Cardiac muscle cell (in vitro differentiated cells and primary cell): ENCODE data around the gene DHRS9. TPM values are rescaled to one million over a fixed set of nuclear protein-coding genes. Genes with fewer than 3 reads are reported as not detected.
"Not testable (repeated sequence)": the region's sequence is repeated elsewhere in the genome, so short reads cannot be mapped to it uniquely, and the experiment has no call there.

Experiments used
- DNase-seq, 2 donors: peaks; one replicate each; pipeline versions ENCODE4 v3.0.0 to v3.0.0-alpha.2; 2010 to 2017; ENCODE audit warnings: low read depth in 1 of 2, low spot score in 1 of 2
- H3K27ac ChIP-seq: fragments of 200-600 bp; sonication (generic); 2 replicates; pipeline ENCODE4 v1.5.1; 2016
- H3K27me3 ChIP-seq: fragments of 200-600 bp; sonication (generic); 2 replicates; pipeline ENCODE4 v1.6.0; 2016; ENCODE audit warnings: control low read depth
- H3K36me3 ChIP-seq: fragments of 200-600 bp; sonication (generic); 2 replicates; pipeline ENCODE4 v1.5.1; 2016; ENCODE audit warnings: control low read depth
- H3K4me1 ChIP-seq: fragments of 200-600 bp; sonication (generic); 2 replicates; pipeline ENCODE4 v1.8.1; 2017; ENCODE audit warnings: low read depth, mild to moderate bottlenecking, mixed run types
- H3K4me3 ChIP-seq: fragments of 200-600 bp; sonication (generic); 2 replicates; pipeline ENCODE4 v1.5.1; 2016; ENCODE audit warnings: mild to moderate bottlenecking
- H3K9me3 ChIP-seq: fragments of 200-600 bp; sonication (generic); 2 replicates; pipeline ENCODE4 v1.5.1; 2017; ENCODE audit warnings: low read depth, mild to moderate bottlenecking, control low read depth
- polyA plus RNA-seq: library from polyadenylated mRNA; unstranded; fragments of >200 nt; fragmentation: Nextera tagmentation; extraction: Ambion mirVana; gene quantifications from 2 replicates; pipeline ENCODE4 v1.2.1, GENCODE V29; 2016
- total RNA-seq: library from RNA; depleted of rRNA; stranded (reverse); fragments of >200 nt; gene quantifications from 2 replicates; pipeline ENCODE4 v1.2.3, GENCODE V29; 2016
- TF ChIP-seq, protein P1 (sequence below): IDR thresholded peaks from 2 replicates; pipeline ENCODE4 v1.5.1; 2012; ENCODE audit warnings: low read depth, mild to moderate bottlenecking, low read length

DHRS9 gene
- total and polyA plus RNA-seq, 2 experiments from 2014 or later, result 1.4 TPM; not detected in 1

DNA sequence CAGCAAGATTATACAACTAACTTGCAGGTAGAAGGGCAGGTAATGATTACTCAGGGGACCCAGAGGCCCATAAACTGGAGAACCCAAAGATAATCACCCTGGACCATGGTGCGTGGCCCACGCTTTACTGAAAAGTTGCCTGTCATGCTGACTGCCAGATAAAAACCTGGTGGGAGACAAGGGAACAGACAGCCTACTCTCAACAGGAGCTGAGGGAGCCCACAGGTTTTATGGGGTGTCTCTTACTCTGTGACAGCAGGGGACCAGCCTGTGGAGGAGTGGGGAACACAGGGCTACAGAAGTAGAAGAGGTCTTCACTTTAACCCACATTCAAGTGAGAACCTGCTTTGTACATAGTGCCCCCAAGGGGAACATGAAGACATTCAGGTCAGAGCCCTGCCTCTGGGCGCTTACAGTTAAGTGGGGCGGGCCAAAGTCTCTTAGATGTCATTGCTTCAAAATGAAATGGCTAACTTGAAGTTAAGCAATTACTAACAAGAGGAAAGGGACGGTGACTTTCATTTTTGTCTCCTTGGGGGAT lies 60.4 kb downstream of the DHRS9 start:
- no peak overlapping the region for H3K27ac ChIP-seq
- TF ChIP-seq, protein P1, sequence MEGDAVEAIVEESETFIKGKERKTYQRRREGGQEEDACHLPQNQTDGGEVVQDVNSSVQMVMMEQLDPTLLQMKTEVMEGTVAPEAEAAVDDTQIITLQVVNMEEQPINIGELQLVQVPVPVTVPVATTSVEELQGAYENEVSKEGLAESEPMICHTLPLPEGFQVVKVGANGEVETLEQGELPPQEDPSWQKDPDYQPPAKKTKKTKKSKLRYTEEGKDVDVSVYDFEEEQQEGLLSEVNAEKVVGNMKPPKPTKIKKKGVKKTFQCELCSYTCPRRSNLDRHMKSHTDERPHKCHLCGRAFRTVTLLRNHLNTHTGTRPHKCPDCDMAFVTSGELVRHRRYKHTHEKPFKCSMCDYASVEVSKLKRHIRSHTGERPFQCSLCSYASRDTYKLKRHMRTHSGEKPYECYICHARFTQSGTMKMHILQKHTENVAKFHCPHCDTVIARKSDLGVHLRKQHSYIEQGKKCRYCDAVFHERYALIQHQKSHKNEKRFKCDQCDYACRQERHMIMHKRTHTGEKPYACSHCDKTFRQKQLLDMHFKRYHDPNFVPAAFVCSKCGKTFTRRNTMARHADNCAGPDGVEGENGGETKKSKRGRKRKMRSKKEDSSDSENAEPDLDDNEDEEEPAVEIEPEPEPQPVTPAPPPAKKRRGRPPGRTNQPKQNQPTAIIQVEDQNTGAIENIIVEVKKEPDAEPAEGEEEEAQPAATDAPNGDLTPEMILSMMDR, result no peak
- H3K4me1 ChIP-seq, result no peaks in the 10 kb centered on the region
- no peak overlapping the region for H3K4me3 ChIP-seq
- H3K27me3 ChIP-seq, result no peaks in the 10 kb centered on the region
- DNase-seq, result no peak
- H3K9me3 ChIP-seq, result no peaks in the 10 kb centered on the region
- no peaks in the 10 kb centered on the region for H3K36me3 ChIP-seq

DNA sequence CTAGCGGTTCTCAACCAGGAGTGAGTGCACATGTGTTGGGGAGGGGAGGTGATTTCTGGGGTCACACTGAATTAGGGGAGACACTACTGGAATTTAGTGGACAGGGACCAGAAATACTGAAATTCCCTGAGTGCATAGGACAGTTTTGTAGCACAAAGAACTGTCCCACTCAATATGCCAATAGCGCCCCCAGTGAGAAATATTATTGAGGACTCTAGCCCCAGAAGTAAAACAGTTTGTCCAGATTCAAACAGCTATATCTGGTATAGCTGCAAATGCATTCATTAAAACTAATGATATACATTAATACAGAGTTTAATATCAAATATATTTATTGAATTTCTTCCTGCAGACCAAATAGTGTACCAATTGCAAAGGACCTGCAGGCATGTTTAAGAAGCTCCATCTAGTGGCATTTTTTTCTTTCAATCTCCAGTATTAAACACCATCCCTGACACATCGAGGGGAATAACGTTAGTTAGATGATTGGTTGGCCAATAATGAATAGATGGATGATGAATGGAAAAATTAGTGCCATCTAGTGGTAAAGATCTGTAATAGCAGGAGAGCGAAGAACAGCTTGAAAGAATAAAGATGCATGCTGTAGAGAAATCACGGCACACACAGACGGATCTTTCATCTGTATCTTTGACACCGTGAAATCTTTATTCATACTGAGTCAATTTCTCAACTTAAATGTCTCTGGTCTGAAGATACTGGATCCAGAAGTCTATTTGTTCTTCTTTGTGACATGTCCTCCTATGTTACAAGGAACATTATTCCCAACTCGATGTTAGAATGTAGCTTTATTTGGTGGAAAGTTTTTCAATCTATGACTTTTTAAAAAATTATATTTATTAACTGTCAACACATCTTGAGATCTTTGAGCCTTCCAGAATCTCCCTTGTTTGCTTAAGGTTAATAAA lies 62.5 kb downstream of the DHRS9 start:
- Histone ChIP-seq H3K4me3 (no peak overlapping the region), H3K9me3 (no peaks in the 10 kb centered on the region), H3K36me3 (no peaks in the 10 kb centered on the region), H3K4me1 (no peaks in the 10 kb centered on the region), H3K27me3 (no peaks in the 10 kb centered on the region), H3K27ac (no peak overlapping the region)
- TF ChIP-seq, protein P1, result peak; percentile 66
- peak in 1 of 2 donors; percentile 78 for DNase-seq

DNA sequence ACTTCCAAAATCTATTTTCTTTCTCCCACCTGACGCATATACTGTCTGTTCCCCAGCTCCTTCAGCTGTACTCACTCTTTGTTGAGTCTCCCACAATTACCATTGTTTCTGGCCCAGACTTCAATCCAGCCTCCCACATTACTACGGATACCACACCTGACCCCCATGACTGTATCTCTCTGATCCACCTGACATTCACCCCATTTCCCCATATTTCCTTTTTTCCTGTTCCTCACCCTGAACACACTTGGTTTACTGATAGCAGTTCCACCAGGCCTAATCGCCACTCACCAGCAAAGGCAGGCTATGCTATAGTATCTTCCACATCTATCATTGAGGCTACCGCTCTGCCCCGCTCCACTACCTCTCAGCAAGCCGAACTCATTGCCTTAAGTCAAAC lies 64.9 kb downstream of the DHRS9 start:
- H3K4me1 ChIP-seq, result peaks cover 11% of the 10 kb centered on the region
- not testable (repeated sequence) for H3K27me3 ChIP-seq, DNase-seq

DNA sequence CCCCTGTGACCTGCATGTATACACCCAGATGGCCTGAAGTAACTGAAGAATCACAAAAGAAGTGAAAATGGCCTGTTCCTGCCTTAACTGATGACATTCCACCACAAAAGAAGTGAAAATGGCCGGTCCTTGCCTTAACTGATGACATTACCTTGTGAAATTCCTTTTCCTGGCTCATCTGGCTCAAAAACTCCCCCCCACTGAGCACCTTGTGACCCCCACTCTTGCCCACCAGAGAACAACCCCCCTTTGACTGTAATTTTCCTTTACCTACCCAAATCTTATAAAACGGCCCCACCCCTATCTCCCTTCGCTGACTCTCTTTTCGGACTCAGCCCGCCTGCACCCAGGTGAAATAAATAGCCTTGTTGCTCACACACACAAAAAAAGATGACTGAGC lies 67.1 kb downstream of the DHRS9 start:
- H3K4me3 ChIP-seq, DNase-seq, H3K36me3 ChIP-seq, H3K9me3 ChIP-seq, H3K27ac ChIP-seq, H3K27me3 ChIP-seq: not testable (repeated sequence)
- peaks cover 14% of the 10 kb centered on the region for H3K4me1 ChIP-seq

More for the DNA sequence above, 64.9 kb downstream of the DHRS9 start:
- H3K9me3 ChIP-seq, H3K4me3 ChIP-seq, H3K27ac ChIP-seq, H3K36me3 ChIP-seq: not testable (repeated sequence)

DNA sequence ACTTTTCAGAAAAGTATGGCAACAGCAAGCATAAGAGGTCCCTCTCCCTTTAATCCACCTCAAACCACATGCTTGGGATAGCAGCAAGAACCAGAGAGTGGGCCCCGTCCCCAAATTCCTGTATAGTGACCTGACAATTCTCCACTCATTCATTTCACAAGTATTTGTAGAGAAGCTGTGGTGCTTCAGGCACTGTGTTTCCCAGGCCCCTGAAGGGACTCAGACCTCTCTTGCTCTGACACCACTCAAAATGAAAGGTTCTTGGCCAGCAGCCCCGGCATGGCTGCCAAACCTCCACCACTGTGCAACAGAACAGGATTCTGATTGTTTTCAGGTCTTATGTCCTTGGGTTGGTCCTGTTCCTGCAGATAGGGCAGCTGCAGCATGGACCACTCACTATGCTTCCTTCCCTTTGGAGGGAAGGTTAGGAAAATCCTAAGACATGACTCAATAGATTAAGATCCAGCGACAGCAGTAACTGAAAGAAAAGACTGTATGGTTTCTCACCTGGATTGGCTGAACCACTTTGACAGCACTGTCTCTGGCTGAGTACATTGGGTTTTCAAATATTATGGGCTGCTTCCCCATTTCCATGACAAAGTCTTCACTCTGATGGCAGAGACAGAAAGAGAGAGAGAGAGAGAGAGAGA lies 67.6 kb downstream of the DHRS9 start:
- Histone ChIP-seq H3K4me1 (peaks cover 14% of the 10 kb centered on the region), H3K9me3 (no peaks in the 10 kb centered on the region), H3K27ac (no peak overlapping the region), H3K36me3 (no peaks in the 10 kb centered on the region), H3K27me3 (no peaks in the 10 kb centered on the region), H3K4me3 (no peak overlapping the region)
- peak in 1 of 2 donors; percentile 71 for DNase-seq
- TF ChIP-seq, protein P1, result no peak

DNA sequence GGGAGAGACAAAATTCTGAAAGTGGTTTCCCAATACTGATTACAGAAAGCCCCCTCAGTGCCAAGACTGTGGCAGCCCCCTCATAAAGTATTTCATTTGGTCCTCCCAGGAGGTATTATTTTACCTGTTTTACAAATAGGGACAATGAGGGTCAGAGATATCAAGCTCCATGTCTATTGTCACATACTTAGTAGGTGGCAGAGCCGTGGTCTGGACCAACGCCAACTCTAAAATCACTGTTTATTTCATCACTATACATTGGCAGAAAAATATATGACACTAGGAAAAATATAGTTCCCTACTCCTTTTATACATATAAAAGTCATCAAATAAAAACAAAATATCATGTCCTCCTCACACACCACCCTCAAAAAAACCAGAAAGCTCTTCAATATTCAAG lies 68.6 kb downstream of the DHRS9 start:
- no peaks in the 10 kb centered on the region for H3K36me3 ChIP-seq
- H3K27me3 ChIP-seq, result no peaks in the 10 kb centered on the region
- no peaks in the 10 kb centered on the region for H3K9me3 ChIP-seq
- no peak for DNase-seq
- H3K4me3 ChIP-seq, result no peak overlapping the region
- peaks cover 14% of the 10 kb centered on the region for H3K4me1 ChIP-seq
- TF ChIP-seq, protein P1, result no peak
- no peak overlapping the region for H3K27ac ChIP-seq
